ENCODE data around the gene ANKRD44. TPM values are rescaled to one million over a fixed set of nuclear protein-coding genes. Genes with fewer than 3 reads are reported as not detected.

ANKRD44 gene
- total RNA-seq, 2 experiments from 2014 or later: 223 to 283 TPM

- ChIA-PET POLR2A (interaction anchor here (0.5 kb wide), 1 partner anchor 71 kb away, joined by 3 read pairs; no protein-coding TSS in a partner anchor), CTCF (interaction anchor here (0.9 to 1.9 kb wide), 15 partner anchors 8 to 183 kb away, joined by 3 to 8 read pairs (median 4); no protein-coding TSS in a partner anchor)
- peaks cover 56% of the 10 kb centered on the region for H3K4me1 Mint-ChIP-seq
- H3K27me3 Mint-ChIP-seq: no peaks in the 10 kb centered on the region
- no peaks in the 10 kb centered on the region for H3K9me3 Mint-ChIP-seq
- H3K36me3 Mint-ChIP-seq (ENCODE audit: low read depth): peaks cover 23% of the 10 kb centered on the region
- H3K27ac Mint-ChIP-seq: peak overlapping the region; percentile 90
- H3K4me3 Mint-ChIP-seq: peak overlapping the region; percentile 81
- no peak for DNase-seq
Measured at GRCh38 chr2:197311421-197312033, 947 bp upstream of the ANKRD44 start.

DNA sequence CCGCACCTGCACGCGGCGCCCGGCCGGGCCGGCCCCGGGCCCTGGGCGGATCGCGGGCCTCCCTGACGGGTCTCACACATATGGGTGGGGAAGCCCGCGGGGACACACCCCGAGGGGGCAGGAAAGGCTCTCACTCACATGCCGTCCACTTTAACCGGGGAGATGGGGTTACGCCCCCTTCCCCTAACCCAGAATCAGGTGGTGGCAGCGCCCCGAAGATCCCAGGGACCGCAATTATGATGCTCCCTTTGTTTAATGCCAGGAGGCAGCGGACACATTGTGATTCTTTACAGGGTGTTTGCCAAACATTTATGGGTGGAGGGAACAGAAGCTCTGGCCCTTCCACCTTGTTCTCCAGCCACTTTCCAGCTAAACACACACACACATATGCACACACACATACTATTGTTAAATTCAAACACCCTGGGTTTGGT lies 424 bp upstream of the ANKRD44 start:
- H3K27ac Mint-ChIP-seq: peak overlapping the region; percentile 90
- no peak for DNase-seq
- peak overlapping the region; percentile 81 for H3K4me3 Mint-ChIP-seq
- H3K4me1 Mint-ChIP-seq: peaks cover 61% of the 10 kb centered on the region
- no peaks in the 10 kb centered on the region for H3K9me3 Mint-ChIP-seq
- H3K27me3 Mint-ChIP-seq: no peaks in the 10 kb centered on the region
- peaks cover 27% of the 10 kb centered on the region for H3K36me3 Mint-ChIP-seq (ENCODE audit: low read depth)
- POLR2A ChIA-PET: interaction anchor here (0.5 kb wide), 1 partner anchor 71 kb away, joined by 3 read pairs; no protein-coding TSS in a partner anchor
- CTCF ChIA-PET: interaction anchor here (0.9 to 1.9 kb wide), 15 partner anchors 8 to 182 kb away, joined by 3 to 8 read pairs (median 4); no protein-coding TSS in a partner anchor

GRCh38 chr2:197309691-197310231 lies 819 bp downstream of the ANKRD44 start:
- no peaks in the 10 kb centered on the region for H3K27me3 Mint-ChIP-seq
- no peaks in the 10 kb centered on the region for H3K9me3 Mint-ChIP-seq
- CTCF ChIA-PET: interaction anchor here (0.7 to 2.6 kb wide), 7 partner anchors 9 to 196 kb away, joined by 3 to 8 read pairs (median 3); no protein-coding TSS in a partner anchor
- DNase-seq: peak; percentile 63
- H3K27ac Mint-ChIP-seq: peak overlapping the region; percentile 92
- H3K4me1 Mint-ChIP-seq: peaks cover 66% of the 10 kb centered on the region
- POLR2A ChIA-PET: interaction anchor here (0.8 to 1.3 kb wide), 3 partner anchors 73 to 111 kb away, joined by 3 to 4 read pairs (median 4); no protein-coding TSS in a partner anchor
- peaks cover 36% of the 10 kb centered on the region for H3K36me3 Mint-ChIP-seq (ENCODE audit: low read depth)
- H3K4me3 Mint-ChIP-seq: peak overlapping the region; percentile 89

DNA sequence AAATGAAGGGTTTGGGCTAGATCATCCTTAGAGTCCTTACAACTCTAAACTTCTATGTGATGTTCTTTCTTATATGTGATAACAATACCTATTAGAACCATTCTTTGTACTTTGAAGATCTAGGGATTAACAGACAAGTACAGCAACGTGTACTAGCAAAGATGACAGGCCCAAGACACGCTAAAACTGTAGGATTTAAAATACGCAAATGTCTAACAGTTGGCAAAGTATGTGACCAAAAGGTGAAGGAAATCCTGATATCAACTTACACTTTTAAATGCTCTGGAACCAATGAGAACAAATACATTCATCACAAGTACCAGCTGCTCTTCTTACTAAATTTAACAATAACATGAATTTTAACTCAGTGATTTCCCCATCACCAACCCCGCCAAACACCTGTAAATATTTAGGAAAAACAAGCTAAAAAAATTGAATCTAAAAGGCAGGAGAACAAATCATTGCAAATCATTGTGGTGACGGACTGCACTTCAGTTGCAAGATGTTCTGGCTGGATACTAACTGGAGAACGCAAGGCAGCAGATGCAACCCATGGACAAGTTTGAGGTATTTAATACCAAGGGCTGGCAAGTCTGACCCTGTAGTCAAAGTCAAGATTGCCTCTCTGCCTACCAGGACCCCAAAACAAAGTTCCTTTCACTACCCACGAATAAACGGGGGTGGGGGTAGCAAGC lies 1.4 kb downstream of the ANKRD44 start:
- H3K9me3 Mint-ChIP-seq: no peaks in the 10 kb centered on the region
- H3K27me3 Mint-ChIP-seq: no peaks in the 10 kb centered on the region
- peaks cover 41% of the 10 kb centered on the region for H3K36me3 Mint-ChIP-seq (ENCODE audit: low read depth)
- peak overlapping the region; percentile 92 for H3K27ac Mint-ChIP-seq
- H3K4me3 Mint-ChIP-seq: peak overlapping the region; percentile 89
- CTCF ChIA-PET: interaction anchor here (0.7 to 2.6 kb wide), 12 partner anchors 9 to 379 kb away, joined by 3 to 8 read pairs (median 3); no protein-coding TSS in a partner anchor
- H3K4me1 Mint-ChIP-seq: peaks cover 67% of the 10 kb centered on the region
- DNase-seq: no peak
- POLR2A ChIA-PET: interaction anchor here (0.8 to 2.4 kb wide), 6 partner anchors 10 to 113 kb away, joined by 3 to 19 read pairs (median 4); no protein-coding TSS in a partner anchor

DNA sequence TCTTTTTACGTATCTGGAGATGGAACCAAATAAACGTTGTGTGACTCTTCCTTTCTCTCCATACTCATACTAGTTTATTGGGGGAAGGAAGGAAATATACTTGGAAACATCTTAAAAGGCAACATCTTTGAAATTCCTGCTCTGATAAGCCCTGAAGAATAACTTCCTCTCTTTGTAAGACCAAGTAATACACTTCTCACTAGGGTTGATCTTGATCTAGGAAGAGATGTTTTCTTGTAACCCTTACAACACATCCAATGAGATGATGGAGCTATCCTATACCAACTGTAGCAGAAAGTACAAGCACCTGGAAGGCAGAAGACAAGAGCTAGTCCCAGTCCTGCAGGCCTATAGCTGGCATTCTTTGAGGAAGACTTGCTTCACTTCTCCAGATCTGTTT lies 2.0 kb downstream of the ANKRD44 start:
- peak overlapping the region; percentile 89 for H3K4me3 Mint-ChIP-seq
- no peaks in the 10 kb centered on the region for H3K27me3 Mint-ChIP-seq
- peaks cover 39% of the 10 kb centered on the region for H3K36me3 Mint-ChIP-seq (ENCODE audit: low read depth)
- ChIA-PET CTCF (interaction anchor here (0.6 to 2.6 kb wide), 12 partner anchors 11 to 509 kb away, joined by 3 to 13 read pairs (median 4); no protein-coding TSS in a partner anchor), POLR2A (interaction anchor here (0.6 to 2.4 kb wide), 13 partner anchors 9 to 1126 kb away, joined by 3 to 19 read pairs (median 3); no protein-coding TSS in a partner anchor)
- peaks cover 66% of the 10 kb centered on the region for H3K4me1 Mint-ChIP-seq
- no peak for DNase-seq
- H3K27ac Mint-ChIP-seq: peak overlapping the region; percentile 92
- no peaks in the 10 kb centered on the region for H3K9me3 Mint-ChIP-seq

DNA sequence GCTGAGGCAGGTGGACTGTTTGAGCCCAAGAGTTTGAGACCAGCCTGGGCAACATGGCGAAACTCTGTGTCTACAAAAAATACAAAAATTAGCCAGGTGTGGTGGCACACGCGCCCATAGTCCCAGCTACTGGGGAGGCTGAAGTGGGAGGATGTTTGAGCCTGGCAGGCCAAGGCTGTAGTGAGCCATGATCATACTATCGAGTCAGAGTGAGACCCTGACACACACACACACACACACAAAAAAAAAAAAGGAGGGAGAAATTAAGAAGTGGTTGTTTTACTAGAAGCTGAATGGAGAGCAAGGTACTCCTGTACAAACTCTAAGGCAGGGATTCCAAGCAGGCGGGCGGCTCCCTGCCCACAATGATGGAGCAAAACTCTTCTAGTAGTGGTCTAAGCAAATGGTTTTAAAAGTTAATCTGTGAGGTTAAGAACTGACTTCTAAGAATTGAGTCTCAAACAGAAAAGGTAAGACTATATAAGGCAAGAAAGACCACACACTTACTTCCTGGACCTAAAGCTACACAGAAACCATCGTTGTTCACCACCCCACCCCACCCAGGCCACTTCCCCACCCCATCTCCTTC lies 2.6 kb downstream of the ANKRD44 start:
- H3K4me3 Mint-ChIP-seq: peak overlapping the region; percentile 89
- POLR2A ChIA-PET: interaction anchor here (0.6 to 2.4 kb wide), 15 partner anchors 9 to 1126 kb away, joined by 3 to 19 read pairs (median 3); no protein-coding TSS in a partner anchor
- H3K9me3 Mint-ChIP-seq: no peaks in the 10 kb centered on the region
- H3K27ac Mint-ChIP-seq: peak overlapping the region; percentile 92
- peak; percentile 71 for DNase-seq
- CTCF ChIA-PET: interaction anchor here (0.6 to 2.6 kb wide), 15 partner anchors 12 to 1015 kb away, joined by 3 to 13 read pairs (median 3); no protein-coding TSS in a partner anchor
- H3K27me3 Mint-ChIP-seq: no peaks in the 10 kb centered on the region
- peaks cover 64% of the 10 kb centered on the region for H3K4me1 Mint-ChIP-seq
- H3K36me3 Mint-ChIP-seq (ENCODE audit: low read depth): peaks cover 41% of the 10 kb centered on the region

- Mint-ChIP-seq H3K4me3 (peak overlapping the region; percentile 89), H3K36me3 (ENCODE audit: low read depth) (peaks cover 47% of the 10 kb centered on the region), H3K27me3 (no peaks in the 10 kb centered on the region), H3K9me3 (no peaks in the 10 kb centered on the region), H3K27ac (peak overlapping the region; percentile 92), H3K4me1 (peaks cover 65% of the 10 kb centered on the region)
- no peak for DNase-seq
- ChIA-PET CTCF (interaction anchor here (0.6 to 2.5 kb wide), 10 partner anchors 10 to 1014 kb away, joined by 3 to 13 read pairs (median 4); no protein-coding TSS in a partner anchor), POLR2A (interaction anchor here (0.5 to 2.4 kb wide), 6 partner anchors 51 to 385 kb away, joined by 3 to 19 read pairs (median 4); no protein-coding TSS in a partner anchor)
Measured at GRCh38 chr2:197307236-197307932, 3.2 kb downstream of the ANKRD44 start.

- ChIA-PET POLR2A (interaction anchor here (0.5 to 2.4 kb wide), 2 partner anchors 67 to 384 kb away, joined by 4 to 19 read pairs; no protein-coding TSS in a partner anchor), CTCF (interaction anchor here (1.7 to 2.5 kb wide), 3 partner anchors 9 to 29 kb away, joined by 4 to 13 read pairs (median 13); no protein-coding TSS in a partner anchor)
- peaks cover 53% of the 10 kb centered on the region for H3K36me3 Mint-ChIP-seq (ENCODE audit: low read depth)
- peak overlapping the region; percentile 89 for H3K4me3 Mint-ChIP-seq
- H3K9me3 Mint-ChIP-seq: no peaks in the 10 kb centered on the region
- peak overlapping the region; percentile 92 for H3K27ac Mint-ChIP-seq
- peak; percentile 38 for DNase-seq
- peaks cover 64% of the 10 kb centered on the region for H3K4me1 Mint-ChIP-seq
- H3K27me3 Mint-ChIP-seq: no peaks in the 10 kb centered on the region
Measured at GRCh38 chr2:197306696-197307040, 3.9 kb downstream of the ANKRD44 start.

DNA sequence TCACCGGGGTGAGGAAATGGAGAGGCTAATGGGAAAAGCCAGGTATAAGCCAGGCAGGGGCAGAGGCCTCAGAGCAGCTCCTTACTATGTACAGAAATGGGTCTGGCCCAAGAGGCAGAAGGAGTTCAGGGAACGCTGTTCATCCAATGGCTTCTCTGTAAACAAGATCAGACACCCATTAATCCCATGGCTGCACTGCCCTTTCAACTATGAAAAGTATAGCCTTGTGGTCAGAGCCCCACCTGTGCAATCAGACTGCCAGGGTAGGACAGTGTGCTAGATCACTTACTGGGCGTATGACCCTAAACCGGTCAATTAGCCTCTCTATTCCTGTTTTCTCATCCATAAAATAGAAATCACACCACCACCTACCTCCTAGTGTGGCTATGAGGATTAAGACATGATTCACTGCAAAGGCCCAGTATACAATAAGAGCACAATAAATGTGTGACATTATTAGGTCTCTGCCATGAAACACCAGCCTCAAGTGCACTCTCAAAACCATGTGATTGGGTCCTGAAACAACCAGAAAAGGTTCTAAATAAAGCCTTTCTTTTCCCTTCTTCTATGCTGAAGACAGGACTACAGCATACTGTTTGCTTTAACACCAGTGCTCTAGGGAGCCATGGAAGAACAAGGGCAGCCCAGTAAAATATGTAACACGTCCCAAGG lies 4.4 kb downstream of the ANKRD44 start:
- no peaks in the 10 kb centered on the region for H3K9me3 Mint-ChIP-seq
- ChIA-PET CTCF (interaction anchor here (0.8 to 2.5 kb wide), 6 partner anchors 8 to 101 kb away, joined by 3 to 13 read pairs (median 5); no protein-coding TSS in a partner anchor), POLR2A (interaction anchor here (0.6 to 1.1 kb wide), 3 partner anchors 9 to 50 kb away, joined by 3 to 7 read pairs (median 3); no protein-coding TSS in a partner anchor)
- H3K4me3 Mint-ChIP-seq: peak overlapping the region; percentile 89
- peak overlapping the region; percentile 92 for H3K27ac Mint-ChIP-seq
- H3K36me3 Mint-ChIP-seq (ENCODE audit: low read depth): peaks cover 57% of the 10 kb centered on the region
- H3K27me3 Mint-ChIP-seq: no peaks in the 10 kb centered on the region
- peaks cover 64% of the 10 kb centered on the region for H3K4me1 Mint-ChIP-seq
- no peak for DNase-seq

DNA sequence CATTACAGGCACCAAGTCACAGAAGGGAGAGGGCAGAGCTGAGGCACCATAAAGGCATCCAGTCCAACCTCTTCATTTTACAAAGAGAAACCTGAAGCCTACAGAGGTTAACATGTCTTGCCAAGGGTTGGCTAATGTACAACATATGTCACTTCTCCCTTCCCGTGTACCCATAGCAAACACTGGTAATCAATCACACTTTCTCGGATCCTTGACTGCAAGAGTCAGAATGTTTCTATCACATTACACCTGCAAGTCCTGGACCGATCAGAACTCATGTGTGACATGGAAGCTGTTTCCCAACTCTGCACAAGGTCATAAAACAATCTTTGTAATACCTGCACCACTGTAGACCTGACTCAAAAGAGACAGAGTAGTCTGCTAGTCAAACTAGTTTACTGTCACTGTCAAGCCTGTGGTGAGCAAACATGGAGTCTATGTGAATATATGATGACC lies 6.0 kb downstream of the ANKRD44 start:
- CTCF ChIA-PET: interaction anchor here (0.6 to 1.9 kb wide), 4 partner anchors 10 to 132 kb away, joined by 3 to 6 read pairs (median 5); no protein-coding TSS in a partner anchor
- H3K36me3 Mint-ChIP-seq (ENCODE audit: low read depth): peaks cover 68% of the 10 kb centered on the region
- peak overlapping the region; percentile 92 for H3K27ac Mint-ChIP-seq
- H3K9me3 Mint-ChIP-seq: no peaks in the 10 kb centered on the region
- no peak for DNase-seq
- H3K4me1 Mint-ChIP-seq: peaks cover 76% of the 10 kb centered on the region
- H3K4me3 Mint-ChIP-seq: peak overlapping the region; percentile 89
- H3K27me3 Mint-ChIP-seq: no peaks in the 10 kb centered on the region
- POLR2A ChIA-PET: no interaction called here

DNA sequence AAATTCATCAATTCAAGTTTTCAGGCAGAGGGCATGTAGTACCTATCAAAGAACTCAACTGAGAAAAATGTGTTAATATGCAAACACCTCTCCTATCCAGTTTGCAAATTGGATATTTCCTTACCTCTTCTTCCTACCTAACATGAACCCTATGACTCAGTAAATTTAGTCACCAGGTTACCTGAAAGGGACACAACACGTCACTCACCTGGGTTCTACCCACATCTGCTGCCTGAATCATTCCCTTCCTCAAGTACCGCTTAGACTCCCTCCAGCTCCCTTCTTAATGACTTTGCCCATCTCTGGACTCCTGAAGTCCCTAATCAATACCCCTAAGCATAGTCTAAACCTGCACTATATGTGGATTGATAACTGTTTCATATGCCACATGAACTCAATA lies 10.4 kb downstream of the ANKRD44 start:
- Mint-ChIP-seq H3K4me1 (peaks cover 88% of the 10 kb centered on the region), H3K4me3 (no peak overlapping the region), H3K27ac (peak overlapping the region; percentile 60), H3K9me3 (peaks cover 10% of the 10 kb centered on the region), H3K27me3 (no peaks in the 10 kb centered on the region), H3K36me3 (ENCODE audit: low read depth) (peaks cover 81% of the 10 kb centered on the region)
- no peak for DNase-seq
- ChIA-PET CTCF (interaction anchor here (0.7 to 1.1 kb wide), 2 partner anchors 10 to 30 kb away, joined by 3 to 5 read pairs; no protein-coding TSS in a partner anchor), POLR2A (no interaction called here)

All from activated CD4-positive, alpha-beta T cell treated with anti-CD3 and anti-CD28 coated beads, Interleukin-2, amount 10 ng/mL, durations not matched to agents 7 days and 5 days (primary cell).